HepG2 (cell line): ENCODE results near the gene HMCN1.

Experiments used
- HDAC2 ChIP-seq: sonication (generic); formaldehyde crosslinking; IDR thresholded peaks from 2 replicates; pipeline ENCODE4 v1.4.0; 2020; ENCODE audit warnings: missing genetic modification reagents
- JUND ChIP-seq: sonication (generic); formaldehyde crosslinking; IDR thresholded peaks from 2 replicates; pipeline ENCODE4 v1.8.0; 2022; ENCODE audit warnings: mild to moderate bottlenecking, missing genetic modification reagents
- NR2F6 ChIP-seq, 2 experiments: IDR thresholded peaks; 2 replicates each; pipeline ENCODE4 v1.6.1; 2016; ENCODE audit warnings: antibody characterized with exemption in 1 of 2, mild to moderate bottlenecking in 1 of 2
- POLR2A ChIP-seq, 2 experiments: IDR thresholded peaks; 2 replicates each; pipeline ENCODE4 v1.6.1; 2011; ENCODE audit warnings: low read depth in 2 of 2, low read length in 2 of 2, mild to moderate bottlenecking in 1 of 2, moderate library complexity in 1 of 2; ENCODE audit not compliant: insufficient read depth in 1 of 2
- REPIN1 ChIP-seq: sonication (generic); formaldehyde crosslinking; IDR thresholded peaks from 2 replicates; pipeline ENCODE4 v1.8.0; 2022; ENCODE audit warnings: missing genetic modification reagents, low read depth, mild to moderate bottlenecking, borderline replicate concordance
- SALL2 ChIP-seq: sonication (generic); formaldehyde crosslinking; IDR thresholded peaks from 2 replicates; pipeline ENCODE4 v1.8.1; 2023; ENCODE audit warnings: mild to moderate bottlenecking, missing genetic modification reagents, inconsistent platforms
- SRF ChIP-seq: IDR thresholded peaks from 2 replicates; pipeline ENCODE4 v1.6.1; 2011; ENCODE audit warnings: mild to moderate bottlenecking, low read depth, low read length, moderate library complexity
- SUZ12 ChIP-seq: fragments of 150-350 bp; IDR thresholded peaks from 2 replicates; pipeline ENCODE4 v1.6.1; 2014; ENCODE audit warnings: low read depth, low read length
- ZNF263 ChIP-seq: sonication (generic); formaldehyde crosslinking; IDR thresholded peaks from 2 replicates; pipeline ENCODE4 v1.4.0; 2020; ENCODE audit warnings: missing genetic modification reagents
- ZNF746 ChIP-seq: sonication (generic); formaldehyde crosslinking; IDR thresholded peaks from 2 replicates; pipeline ENCODE4 v1.8.0; 2022; ENCODE audit warnings: mild to moderate bottlenecking, missing genetic modification reagents
- TF ChIP-seq, protein P1 (sequence below): sonication (generic); formaldehyde crosslinking; IDR thresholded peaks from 2 replicates; pipeline ENCODE4 v1.4.0; 2020; ENCODE audit warnings: missing genetic modification reagents
- TF ChIP-seq, protein P2 (sequence below): sonication (generic); formaldehyde crosslinking; IDR thresholded peaks from 2 replicates; pipeline ENCODE4 v1.4.0; 2020; ENCODE audit warnings: mild to moderate bottlenecking, missing genetic modification reagents, borderline replicate concordance
- TF ChIP-seq, protein P3 (sequence below): sonication (generic); formaldehyde crosslinking; IDR thresholded peaks from 2 replicates; pipeline ENCODE4 v1.8.0; 2022; ENCODE audit warnings: mild to moderate bottlenecking, missing genetic modification reagents, moderate library complexity

GRCh38 chr1:186144505-186144904, 410.3 kb downstream of the HMCN1 start:
- TF ChIP-seq HDAC2 (CRISPR knock-in tag): no peak
- TF ChIP-seq POLR2A (IDR thresholded peaks at IDR 0.05; ENCODE audit: insufficient read depth in 1 of 2, low read depth in 2 of 2, low read length in 2 of 2): no peak
- TF ChIP-seq NR2F6 (IDR thresholded peaks at IDR 0.05): no peak
- no peak for TF ChIP-seq NR2F6 (CRISPR knock-in tag; IDR thresholded peaks at IDR 0.05)
- TF ChIP-seq ZNF746 (CRISPR knock-in tag): no peak
- TF ChIP-seq, protein P1, sequence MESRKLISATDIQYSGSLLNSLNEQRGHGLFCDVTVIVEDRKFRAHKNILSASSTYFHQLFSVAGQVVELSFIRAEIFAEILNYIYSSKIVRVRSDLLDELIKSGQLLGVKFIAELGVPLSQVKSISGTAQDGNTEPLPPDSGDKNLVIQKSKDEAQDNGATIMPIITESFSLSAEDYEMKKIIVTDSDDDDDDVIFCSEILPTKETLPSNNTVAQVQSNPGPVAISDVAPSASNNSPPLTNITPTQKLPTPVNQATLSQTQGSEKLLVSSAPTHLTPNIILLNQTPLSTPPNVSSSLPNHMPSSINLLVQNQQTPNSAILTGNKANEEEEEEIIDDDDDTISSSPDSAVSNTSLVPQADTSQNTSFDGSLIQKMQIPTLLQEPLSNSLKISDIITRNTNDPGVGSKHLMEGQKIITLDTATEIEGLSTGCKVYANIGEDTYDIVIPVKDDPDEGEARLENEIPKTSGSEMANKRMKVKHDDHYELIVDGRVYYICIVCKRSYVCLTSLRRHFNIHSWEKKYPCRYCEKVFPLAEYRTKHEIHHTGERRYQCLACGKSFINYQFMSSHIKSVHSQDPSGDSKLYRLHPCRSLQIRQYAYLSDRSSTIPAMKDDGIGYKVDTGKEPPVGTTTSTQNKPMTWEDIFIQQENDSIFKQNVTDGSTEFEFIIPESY (CRISPR knock-in tag): no peak
- no peak for TF ChIP-seq SRF
- TF ChIP-seq JUND: no peak
- TF ChIP-seq, protein P2, sequence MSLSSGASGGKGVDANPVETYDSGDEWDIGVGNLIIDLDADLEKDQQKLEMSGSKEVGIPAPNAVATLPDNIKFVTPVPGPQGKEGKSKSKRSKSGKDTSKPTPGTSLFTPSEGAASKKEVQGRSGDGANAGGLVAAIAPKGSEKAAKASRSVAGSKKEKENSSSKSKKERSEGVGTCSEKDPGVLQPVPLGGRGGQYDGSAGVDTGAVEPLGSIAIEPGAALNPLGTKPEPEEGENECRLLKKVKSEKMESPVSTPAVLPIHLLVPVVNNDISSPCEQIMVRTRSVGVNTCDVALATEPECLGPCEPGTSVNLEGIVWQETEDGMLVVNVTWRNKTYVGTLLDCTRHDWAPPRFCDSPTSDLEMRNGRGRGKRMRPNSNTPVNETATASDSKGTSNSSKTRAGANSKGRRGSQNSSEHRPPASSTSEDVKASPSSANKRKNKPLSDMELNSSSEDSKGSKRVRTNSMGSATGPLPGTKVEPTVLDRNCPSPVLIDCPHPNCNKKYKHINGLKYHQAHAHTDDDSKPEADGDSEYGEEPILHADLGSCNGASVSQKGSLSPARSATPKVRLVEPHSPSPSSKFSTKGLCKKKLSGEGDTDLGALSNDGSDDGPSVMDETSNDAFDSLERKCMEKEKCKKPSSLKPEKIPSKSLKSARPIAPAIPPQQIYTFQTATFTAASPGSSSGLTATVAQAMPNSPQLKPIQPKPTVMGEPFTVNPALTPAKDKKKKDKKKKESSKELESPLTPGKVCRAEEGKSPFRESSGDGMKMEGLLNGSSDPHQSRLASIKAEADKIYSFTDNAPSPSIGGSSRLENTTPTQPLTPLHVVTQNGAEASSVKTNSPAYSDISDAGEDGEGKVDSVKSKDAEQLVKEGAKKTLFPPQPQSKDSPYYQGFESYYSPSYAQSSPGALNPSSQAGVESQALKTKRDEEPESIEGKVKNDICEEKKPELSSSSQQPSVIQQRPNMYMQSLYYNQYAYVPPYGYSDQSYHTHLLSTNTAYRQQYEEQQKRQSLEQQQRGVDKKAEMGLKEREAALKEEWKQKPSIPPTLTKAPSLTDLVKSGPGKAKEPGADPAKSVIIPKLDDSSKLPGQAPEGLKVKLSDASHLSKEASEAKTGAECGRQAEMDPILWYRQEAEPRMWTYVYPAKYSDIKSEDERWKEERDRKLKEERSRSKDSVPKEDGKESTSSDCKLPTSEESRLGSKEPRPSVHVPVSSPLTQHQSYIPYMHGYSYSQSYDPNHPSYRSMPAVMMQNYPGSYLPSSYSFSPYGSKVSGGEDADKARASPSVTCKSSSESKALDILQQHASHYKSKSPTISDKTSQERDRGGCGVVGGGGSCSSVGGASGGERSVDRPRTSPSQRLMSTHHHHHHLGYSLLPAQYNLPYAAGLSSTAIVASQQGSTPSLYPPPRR: no peak
- TF ChIP-seq SALL2 (CRISPR knock-in tag): no peak
- TF ChIP-seq, protein P3, sequence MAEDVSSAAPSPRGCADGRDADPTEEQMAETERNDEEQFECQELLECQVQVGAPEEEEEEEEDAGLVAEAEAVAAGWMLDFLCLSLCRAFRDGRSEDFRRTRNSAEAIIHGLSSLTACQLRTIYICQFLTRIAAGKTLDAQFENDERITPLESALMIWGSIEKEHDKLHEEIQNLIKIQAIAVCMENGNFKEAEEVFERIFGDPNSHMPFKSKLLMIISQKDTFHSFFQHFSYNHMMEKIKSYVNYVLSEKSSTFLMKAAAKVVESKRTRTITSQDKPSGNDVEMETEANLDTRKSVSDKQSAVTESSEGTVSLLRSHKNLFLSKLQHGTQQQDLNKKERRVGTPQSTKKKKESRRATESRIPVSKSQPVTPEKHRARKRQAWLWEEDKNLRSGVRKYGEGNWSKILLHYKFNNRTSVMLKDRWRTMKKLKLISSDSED (CRISPR knock-in tag): no peak
- no peak for TF ChIP-seq ZNF263 (CRISPR knock-in tag)
- no peak for TF ChIP-seq SUZ12
- TF ChIP-seq REPIN1 (CRISPR knock-in tag): no peak
